ENCODE results near the gene TMEM178A.
"Not testable (repeated sequence)": the region's sequence is repeated elsewhere in the genome, so short reads cannot be mapped to it uniquely, and the experiment has no call there.

TMEM178A gene

DNA sequence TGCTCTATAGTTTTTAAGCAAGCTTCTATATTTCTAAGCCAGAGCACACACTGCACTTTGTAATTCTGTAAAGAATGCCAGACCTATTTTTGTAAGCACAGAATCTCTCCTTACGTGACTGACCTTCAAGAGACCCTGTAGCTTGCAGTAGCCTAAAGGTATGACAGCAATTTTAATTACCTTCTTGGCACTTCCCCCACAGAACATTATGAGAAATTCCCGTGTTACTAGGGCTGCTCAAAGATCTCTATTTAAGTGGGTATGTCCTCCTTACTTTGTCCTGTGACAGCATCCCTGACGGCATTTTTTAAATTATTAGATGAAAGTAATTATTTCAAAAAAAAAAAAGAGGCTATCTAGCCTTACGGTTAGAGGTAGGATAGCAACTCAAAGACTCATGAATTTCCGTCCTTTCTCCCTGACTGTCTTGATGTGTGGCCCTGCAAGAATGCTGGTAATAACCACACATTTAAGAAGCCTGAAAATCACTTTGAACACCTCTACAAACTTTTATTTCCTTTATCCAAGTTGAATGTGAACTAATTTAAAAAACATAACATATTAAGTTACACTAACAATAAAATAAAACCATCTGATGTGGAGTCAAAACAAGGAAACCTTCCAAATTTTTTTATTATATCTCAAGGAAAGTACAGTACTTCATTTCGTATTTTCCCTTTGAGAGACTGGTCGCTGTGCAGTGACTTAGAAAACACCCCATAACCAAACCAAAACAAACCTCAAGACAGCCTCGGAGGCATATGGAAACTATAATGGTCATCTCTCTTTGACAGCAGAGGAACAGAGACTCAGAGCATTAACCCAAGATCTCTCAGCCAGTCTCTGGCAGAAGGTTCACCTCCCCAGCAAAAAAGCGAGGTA is 58.5 kb downstream of the TMEM178A start:
- Mint-ChIP-seq H3K9me3 (no peaks in the 10 kb centered on the region), H3K27me3 (ENCODE audit: low read depth) (peaks cover 16% of the 10 kb centered on the region), H3K4me3 (no peak overlapping the region), H3K27ac (no peak overlapping the region), H3K36me3 (ENCODE audit: low read depth) (no peaks in the 10 kb centered on the region), H3K4me1 (ENCODE audit: low read depth) (peaks cover 5% of the 10 kb centered on the region)

DNA sequence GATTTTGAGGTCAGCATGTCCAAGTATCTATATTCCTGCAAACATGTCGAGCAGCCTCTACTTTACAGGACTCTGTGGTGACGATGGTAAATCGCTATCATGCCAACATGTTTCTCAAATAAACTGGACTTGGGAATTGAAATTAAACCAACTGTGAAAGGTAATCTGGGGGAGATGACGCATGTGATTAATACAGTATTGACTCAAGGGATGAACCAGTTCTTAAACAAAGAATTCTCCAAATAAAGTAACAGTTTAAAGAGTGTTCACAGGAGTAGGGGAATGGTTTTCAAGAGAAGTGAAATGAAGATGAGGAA is 59.1 kb downstream of the TMEM178A start:
- Mint-ChIP-seq H3K27me3 (ENCODE audit: low read depth) (peaks cover 16% of the 10 kb centered on the region), H3K9me3 (no peaks in the 10 kb centered on the region), H3K4me1 (ENCODE audit: low read depth) (peaks cover 5% of the 10 kb centered on the region), H3K27ac (no peak overlapping the region), H3K36me3 (ENCODE audit: low read depth) (no peaks in the 10 kb centered on the region), H3K4me3 (no peak overlapping the region)

DNA sequence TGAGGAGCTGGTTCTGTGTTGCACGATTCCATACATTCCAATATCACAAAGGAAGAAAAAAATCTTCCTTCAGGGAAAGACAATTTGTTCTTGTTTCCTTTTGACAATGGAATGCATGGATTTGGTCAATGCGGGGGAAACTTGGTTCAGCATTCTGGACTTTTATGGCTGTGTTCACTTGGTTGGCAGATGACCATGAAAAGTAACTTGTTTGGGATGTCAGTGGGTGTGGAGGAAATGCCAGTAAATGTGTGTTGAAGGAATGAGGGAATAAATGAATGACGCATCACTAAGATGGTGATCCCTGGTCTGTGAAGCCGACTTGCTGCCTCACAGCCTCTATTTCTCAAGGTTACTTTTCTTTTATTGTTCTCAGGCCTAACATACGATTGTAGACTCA is 59.7 kb downstream of the TMEM178A start:
- Mint-ChIP-seq H3K4me3 (no peak overlapping the region), H3K36me3 (ENCODE audit: low read depth) (no peaks in the 10 kb centered on the region), H3K27me3 (ENCODE audit: low read depth) (peaks cover 15% of the 10 kb centered on the region), H3K27ac (no peak overlapping the region), H3K4me1 (ENCODE audit: low read depth) (peaks cover 5% of the 10 kb centered on the region), H3K9me3 (no peaks in the 10 kb centered on the region)

DNA sequence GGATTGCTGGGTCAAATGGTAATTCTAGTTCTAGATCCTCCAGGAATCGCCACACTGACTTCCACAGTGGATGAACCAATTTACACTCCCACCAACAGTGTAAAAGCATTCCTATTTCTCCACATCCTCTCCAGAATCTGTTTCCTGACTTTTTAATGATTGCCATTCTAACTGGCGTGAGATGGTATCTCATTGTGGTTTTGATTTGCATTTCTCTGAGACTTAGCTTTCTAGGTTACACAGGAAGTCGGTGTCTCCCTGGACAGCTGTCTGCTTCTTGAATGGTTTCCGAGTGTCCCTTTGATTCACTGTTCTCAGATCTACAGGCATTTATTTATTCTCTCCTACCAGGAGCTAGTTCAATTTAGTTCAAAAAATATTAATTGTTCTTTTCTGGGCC is 62.4 kb downstream of the TMEM178A start:
- not testable (repeated sequence) for H3K36me3 Mint-ChIP-seq (ENCODE audit: low read depth); H3K9me3 Mint-ChIP-seq; H3K27me3 Mint-ChIP-seq (ENCODE audit: low read depth); H3K4me1 Mint-ChIP-seq (ENCODE audit: low read depth); H3K27ac Mint-ChIP-seq; H3K4me3 Mint-ChIP-seq

DNA sequence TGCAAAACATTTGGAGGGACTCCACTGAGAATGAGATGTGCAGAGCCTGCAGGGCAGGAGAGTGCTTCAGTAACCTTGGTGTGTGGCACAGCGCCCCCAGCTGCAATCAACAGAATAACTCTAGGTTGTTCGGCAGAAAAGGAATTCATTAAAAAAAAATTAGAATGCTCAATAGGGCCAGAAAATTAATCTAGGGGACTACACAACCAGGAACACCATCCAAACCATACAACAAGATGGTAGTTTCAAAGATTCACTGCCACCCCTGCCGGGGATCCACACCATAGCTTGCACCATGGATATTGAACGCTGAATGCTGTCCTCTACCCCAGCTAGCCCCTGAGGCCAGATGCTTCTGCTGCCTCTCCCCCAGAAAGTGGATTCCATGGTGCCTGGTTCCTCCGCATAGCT is 63.2 kb downstream of the TMEM178A start:
- H3K4me1 Mint-ChIP-seq (ENCODE audit: low read depth): peaks cover 5% of the 10 kb centered on the region
- no peak overlapping the region for H3K4me3 Mint-ChIP-seq
- no peak overlapping the region for H3K27ac Mint-ChIP-seq
- no peaks in the 10 kb centered on the region for H3K9me3 Mint-ChIP-seq
- no peaks in the 10 kb centered on the region for H3K27me3 Mint-ChIP-seq (ENCODE audit: low read depth)
- peaks cover 2% of the 10 kb centered on the region for H3K36me3 Mint-ChIP-seq (ENCODE audit: low read depth)

DNA sequence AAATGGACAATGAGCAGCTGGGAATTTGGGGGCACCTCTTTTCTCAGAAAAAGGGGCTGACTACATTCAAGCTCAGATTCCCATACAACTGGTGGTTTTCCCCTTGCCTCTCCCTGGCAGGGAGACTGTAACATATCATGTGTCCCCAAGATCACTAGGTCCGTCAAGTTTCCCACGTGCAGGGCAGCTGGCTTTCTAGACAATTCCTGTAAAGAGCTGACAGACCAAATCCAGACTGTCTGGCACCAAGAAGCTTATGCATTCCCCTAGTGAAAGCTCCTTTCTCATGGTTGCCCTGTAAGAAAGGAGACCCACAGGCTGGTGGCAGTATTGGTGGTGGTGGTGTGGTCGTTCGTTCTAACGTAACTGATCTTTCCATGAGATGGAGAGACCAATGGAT is 64.6 kb downstream of the TMEM178A start:
- Mint-ChIP-seq H3K4me1 (ENCODE audit: low read depth) (peaks cover 5% of the 10 kb centered on the region), H3K4me3 (no peak overlapping the region), H3K27ac (no peak overlapping the region), H3K36me3 (ENCODE audit: low read depth) (peaks cover 14% of the 10 kb centered on the region), H3K9me3 (no peaks in the 10 kb centered on the region), H3K27me3 (ENCODE audit: low read depth) (no peaks in the 10 kb centered on the region)

DNA sequence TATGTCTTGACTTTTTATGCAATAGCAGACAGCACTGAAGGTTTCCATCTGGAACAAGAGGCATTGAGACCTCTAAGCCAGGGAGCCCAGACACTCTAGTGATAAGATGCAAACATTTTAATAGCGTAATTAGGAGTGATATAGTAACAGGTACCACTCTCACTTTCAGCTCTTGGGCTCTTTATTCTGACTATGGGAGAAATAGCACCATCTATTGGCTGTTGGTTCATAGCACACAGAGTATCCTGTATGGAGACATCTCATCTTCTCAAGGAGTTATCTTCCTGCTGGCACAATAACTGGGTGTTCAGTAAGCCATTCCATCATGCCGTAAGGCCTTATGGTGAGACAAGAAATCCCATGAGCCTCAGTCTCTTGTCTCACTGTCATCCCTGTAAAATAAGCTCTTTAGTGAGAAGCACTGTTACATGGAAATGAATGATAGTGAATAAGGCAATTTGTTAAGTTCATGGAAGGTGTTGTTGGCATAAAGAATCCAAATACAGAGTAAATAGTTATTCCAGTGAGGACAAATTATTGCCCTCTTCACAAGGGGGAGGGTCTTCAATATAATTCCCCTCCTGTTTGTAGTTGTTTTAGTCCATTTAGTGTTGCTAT is 65.1 kb downstream of the TMEM178A start:
- no peak overlapping the region for H3K27ac Mint-ChIP-seq
- H3K9me3 Mint-ChIP-seq: no peaks in the 10 kb centered on the region
- H3K4me3 Mint-ChIP-seq: no peak overlapping the region
- peaks cover 5% of the 10 kb centered on the region for H3K4me1 Mint-ChIP-seq (ENCODE audit: low read depth)
- no peaks in the 10 kb centered on the region for H3K27me3 Mint-ChIP-seq (ENCODE audit: low read depth)
- peaks cover 16% of the 10 kb centered on the region for H3K36me3 Mint-ChIP-seq (ENCODE audit: low read depth)

DNA sequence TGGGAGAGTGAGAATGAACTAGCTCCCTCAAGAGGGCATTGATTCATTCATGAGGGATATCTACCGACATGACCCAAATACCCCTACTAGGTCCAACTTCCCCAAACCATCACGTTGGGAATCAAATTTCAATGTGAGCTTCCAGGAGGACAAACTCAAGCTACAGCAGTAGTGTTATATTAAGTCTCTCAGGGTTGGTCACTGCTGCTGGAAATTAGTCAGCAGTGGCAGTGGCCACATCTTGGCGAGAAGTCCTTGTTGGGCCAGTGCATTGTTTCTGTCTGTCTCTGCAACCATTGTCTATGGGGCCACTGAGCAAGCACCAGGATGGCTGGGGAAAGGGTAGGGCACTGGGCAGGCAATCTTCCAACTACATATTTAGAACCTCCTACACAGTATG is 65.8 kb downstream of the TMEM178A start:
- no peak overlapping the region for H3K27ac Mint-ChIP-seq
- H3K4me3 Mint-ChIP-seq: no peak overlapping the region
- H3K9me3 Mint-ChIP-seq: no peaks in the 10 kb centered on the region
- peaks cover 5% of the 10 kb centered on the region for H3K4me1 Mint-ChIP-seq (ENCODE audit: low read depth)
- no peaks in the 10 kb centered on the region for H3K27me3 Mint-ChIP-seq (ENCODE audit: low read depth)
- H3K36me3 Mint-ChIP-seq (ENCODE audit: low read depth): peaks cover 17% of the 10 kb centered on the region

DNA sequence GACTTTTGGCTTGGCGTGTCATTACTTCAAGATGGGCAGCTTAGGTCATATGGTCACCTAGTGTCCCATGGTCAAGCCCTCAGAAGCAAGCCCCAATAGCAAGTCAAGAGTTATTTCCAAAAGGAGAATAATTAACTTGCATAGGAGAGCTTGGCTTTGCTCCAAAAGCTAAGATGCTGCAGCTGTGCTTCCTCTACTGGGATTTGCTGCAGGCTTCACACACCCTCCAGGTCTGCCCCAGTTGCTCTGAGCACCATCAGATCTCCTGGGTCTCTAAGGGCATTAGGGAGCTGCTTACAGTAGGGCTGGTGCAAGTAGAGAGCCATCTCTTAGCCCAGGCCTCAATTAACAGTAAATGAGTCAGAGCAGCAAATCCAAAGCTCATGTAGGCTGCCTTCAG is 66.8 kb downstream of the TMEM178A start:
- Mint-ChIP-seq H3K36me3 (ENCODE audit: low read depth) (peaks cover 22% of the 10 kb centered on the region), H3K4me1 (ENCODE audit: low read depth) (peaks cover 8% of the 10 kb centered on the region), H3K9me3 (no peaks in the 10 kb centered on the region), H3K27me3 (ENCODE audit: low read depth) (no peaks in the 10 kb centered on the region), H3K4me3 (no peak overlapping the region), H3K27ac (no peak overlapping the region)

DNA sequence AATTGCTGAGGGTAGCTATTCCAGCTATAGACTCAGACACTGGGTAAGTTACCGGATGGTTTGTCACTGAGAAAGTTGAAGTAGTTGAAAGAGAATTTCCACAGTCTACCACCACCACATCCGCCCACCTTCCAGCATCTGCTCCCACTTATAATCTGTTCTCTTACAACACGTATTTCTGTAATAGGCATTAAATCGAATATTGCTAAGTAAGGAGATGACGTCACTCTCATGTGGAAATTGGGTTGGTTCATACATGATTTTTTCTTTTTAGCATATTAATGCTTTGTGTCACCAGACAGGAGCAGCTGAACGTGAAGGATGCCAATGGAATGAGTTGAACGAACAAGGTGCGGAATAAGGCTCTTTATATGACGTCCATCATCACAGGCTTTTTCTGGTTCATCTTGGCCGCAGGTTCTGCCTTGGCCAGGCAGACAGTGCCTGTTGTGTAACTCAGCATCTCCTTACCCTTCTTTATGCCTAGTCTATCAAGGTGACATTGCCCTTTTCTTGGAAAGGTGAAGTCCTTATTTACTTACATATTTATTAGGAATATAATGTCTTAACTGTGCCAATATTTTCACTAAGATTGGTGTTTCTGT is 67.5 kb downstream of the TMEM178A start:
- Mint-ChIP-seq H3K36me3 (ENCODE audit: low read depth) (peaks cover 26% of the 10 kb centered on the region), H3K27ac (no peak overlapping the region)

DNA sequence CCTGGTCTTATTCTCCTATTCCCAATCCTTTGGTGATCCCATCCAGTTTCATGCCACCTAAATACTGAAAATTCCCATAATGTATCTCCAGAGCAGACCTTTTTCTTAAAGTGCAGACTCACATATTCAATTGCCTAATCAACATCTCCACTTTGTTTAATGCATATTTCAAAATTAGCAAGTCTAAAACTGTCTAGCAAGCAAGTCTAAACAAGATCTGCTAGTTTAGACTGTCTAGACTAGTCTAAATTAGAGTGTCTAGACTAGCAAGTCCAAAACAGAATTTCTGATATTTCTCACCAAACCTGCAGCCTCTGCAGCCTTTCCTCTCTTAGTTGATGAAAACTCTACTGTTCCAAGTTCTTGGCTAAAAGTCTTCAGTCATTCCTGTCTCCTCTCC is 68.7 kb downstream of the TMEM178A start:
- peaks cover 32% of the 10 kb centered on the region for H3K36me3 Mint-ChIP-seq (ENCODE audit: low read depth)
- no peak overlapping the region for H3K27ac Mint-ChIP-seq
- H3K4me3 Mint-ChIP-seq: no peak overlapping the region
- no peaks in the 10 kb centered on the region for H3K27me3 Mint-ChIP-seq (ENCODE audit: low read depth)
- H3K9me3 Mint-ChIP-seq: no peaks in the 10 kb centered on the region
- peaks cover 4% of the 10 kb centered on the region for H3K4me1 Mint-ChIP-seq (ENCODE audit: low read depth)

More for the DNA sequence above, 67.5 kb downstream of the TMEM178A start:
- no peaks in the 10 kb centered on the region for H3K27me3 Mint-ChIP-seq (ENCODE audit: low read depth)
- H3K9me3 Mint-ChIP-seq: no peaks in the 10 kb centered on the region
- H3K4me1 Mint-ChIP-seq (ENCODE audit: low read depth): peaks cover 7% of the 10 kb centered on the region
- no peak overlapping the region for H3K4me3 Mint-ChIP-seq

DNA sequence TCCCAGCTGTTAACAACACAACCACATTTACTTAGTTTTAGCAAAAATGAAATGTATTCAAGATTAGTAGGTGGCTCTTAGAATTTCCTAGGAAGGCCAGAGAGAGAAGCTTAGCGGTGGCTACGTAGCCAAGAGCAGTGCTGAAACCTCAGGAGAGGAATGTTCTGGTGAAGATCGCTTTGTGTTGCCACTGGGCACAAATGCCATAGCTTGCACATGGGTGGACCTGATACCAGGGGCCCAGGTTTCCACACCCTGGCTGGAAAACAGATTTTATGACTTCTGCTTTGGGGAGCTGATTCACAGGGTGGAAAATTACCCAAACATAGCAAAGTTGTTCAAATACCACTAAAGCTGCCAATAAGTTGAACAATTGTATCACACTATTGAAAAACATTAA is 69.9 kb downstream of the TMEM178A start:
- no peaks in the 10 kb centered on the region for H3K27me3 Mint-ChIP-seq (ENCODE audit: low read depth)
- no peaks in the 10 kb centered on the region for H3K9me3 Mint-ChIP-seq
- H3K36me3 Mint-ChIP-seq (ENCODE audit: low read depth): peaks cover 36% of the 10 kb centered on the region
- no peak overlapping the region for H3K4me3 Mint-ChIP-seq
- H3K4me1 Mint-ChIP-seq (ENCODE audit: low read depth): peaks cover 4% of the 10 kb centered on the region
- no peak overlapping the region for H3K27ac Mint-ChIP-seq

DNA sequence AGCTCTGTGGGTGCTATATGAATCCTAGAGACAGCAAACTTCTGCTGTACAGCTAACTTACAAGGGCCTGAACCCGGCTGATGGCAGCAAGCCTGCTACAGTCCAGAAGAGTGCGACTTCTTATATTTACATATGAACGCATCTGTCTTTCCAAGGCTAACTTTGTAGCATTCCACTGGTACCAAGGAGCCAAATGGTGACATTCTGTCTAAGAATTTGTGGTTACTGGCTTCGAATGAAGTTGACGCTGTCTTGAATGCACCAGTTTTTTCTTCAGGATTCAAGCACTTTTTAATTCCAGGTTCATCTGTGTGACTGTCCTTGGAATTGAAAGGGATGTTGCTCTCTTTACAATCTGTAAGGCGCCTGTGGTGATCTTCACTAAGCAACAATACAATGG is 70.9 kb downstream of the TMEM178A start:
- no peaks in the 10 kb centered on the region for H3K9me3 Mint-ChIP-seq
- no peaks in the 10 kb centered on the region for H3K27me3 Mint-ChIP-seq (ENCODE audit: low read depth)
- no peak overlapping the region for H3K4me3 Mint-ChIP-seq
- peaks cover 4% of the 10 kb centered on the region for H3K4me1 Mint-ChIP-seq (ENCODE audit: low read depth)
- peaks cover 38% of the 10 kb centered on the region for H3K36me3 Mint-ChIP-seq (ENCODE audit: low read depth)
- H3K27ac Mint-ChIP-seq: no peak overlapping the region

DNA sequence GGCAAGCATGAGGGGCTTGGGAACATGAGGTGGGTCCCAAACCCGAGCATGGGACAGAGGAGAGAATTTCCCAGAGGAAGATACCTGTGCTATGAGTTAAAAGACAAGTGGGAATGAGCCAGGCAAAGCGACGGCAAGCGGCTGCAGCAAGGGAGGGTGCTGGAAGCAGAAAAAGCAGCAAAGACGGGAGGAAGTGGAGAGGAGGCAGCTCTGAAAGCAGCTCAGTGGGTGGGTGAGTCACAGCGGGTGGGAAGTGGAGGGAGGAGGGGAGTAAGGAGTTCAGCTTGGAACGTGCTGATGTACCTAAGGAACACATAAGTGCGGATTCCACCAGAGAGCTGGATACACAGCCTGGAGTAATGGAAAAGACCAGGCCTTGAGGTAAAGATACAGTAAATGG is 71.9 kb downstream of the TMEM178A start:
- H3K4me1 Mint-ChIP-seq (ENCODE audit: low read depth): peaks cover 4% of the 10 kb centered on the region
- H3K27me3 Mint-ChIP-seq (ENCODE audit: low read depth): no peaks in the 10 kb centered on the region
- H3K4me3 Mint-ChIP-seq: no peak overlapping the region
- H3K27ac Mint-ChIP-seq: no peak overlapping the region
- peaks cover 37% of the 10 kb centered on the region for H3K36me3 Mint-ChIP-seq (ENCODE audit: low read depth)
- H3K9me3 Mint-ChIP-seq: no peaks in the 10 kb centered on the region

DNA sequence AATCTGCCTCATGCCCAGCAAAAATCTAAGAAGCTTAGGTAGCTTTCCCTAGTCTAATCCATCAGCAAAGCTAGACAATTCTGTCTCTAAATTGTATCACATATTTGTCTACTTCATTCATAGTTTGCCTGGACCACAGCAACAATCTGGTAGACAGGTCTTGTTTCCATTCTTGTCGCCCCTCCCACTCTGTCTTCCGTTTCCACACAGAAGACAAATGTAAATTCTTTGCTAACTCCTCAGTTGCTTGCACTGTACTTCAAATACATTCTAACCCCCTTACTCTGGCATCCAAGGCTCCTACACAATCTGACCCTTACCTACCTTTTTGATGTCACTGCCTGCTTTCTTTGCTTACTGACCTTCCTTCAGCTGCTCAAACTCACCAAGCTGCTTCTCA is 73.2 kb downstream of the TMEM178A start:
- Mint-ChIP-seq H3K27me3 (ENCODE audit: low read depth) (no peaks in the 10 kb centered on the region), H3K27ac (no peak overlapping the region), H3K4me3 (no peak overlapping the region), H3K9me3 (no peaks in the 10 kb centered on the region), H3K4me1 (ENCODE audit: low read depth) (peaks cover 4% of the 10 kb centered on the region), H3K36me3 (ENCODE audit: low read depth) (peaks cover 41% of the 10 kb centered on the region)

Measured in T-helper 1 cell treated with Interleukin-12 subunit alpha and Interleukin-12 subunit beta and Interleukin-4 antibody, amounts not matched to agents 30 μg/mL and 1 μg/mL, for 36 hours (primary cell).